Measurements from ENCODE around the gene EIF4E3. TPM values are rescaled to one million over a fixed set of nuclear protein-coding genes. Genes with fewer than 3 reads are reported as not detected.
A peak's percentile ranks its signal among the peaks of the same experiment; 100 is the strongest.

EIF4E3 gene
- total RNA-seq, 2 donors from 2014 or later = 8.2 to 9.6 TPM

DNA sequence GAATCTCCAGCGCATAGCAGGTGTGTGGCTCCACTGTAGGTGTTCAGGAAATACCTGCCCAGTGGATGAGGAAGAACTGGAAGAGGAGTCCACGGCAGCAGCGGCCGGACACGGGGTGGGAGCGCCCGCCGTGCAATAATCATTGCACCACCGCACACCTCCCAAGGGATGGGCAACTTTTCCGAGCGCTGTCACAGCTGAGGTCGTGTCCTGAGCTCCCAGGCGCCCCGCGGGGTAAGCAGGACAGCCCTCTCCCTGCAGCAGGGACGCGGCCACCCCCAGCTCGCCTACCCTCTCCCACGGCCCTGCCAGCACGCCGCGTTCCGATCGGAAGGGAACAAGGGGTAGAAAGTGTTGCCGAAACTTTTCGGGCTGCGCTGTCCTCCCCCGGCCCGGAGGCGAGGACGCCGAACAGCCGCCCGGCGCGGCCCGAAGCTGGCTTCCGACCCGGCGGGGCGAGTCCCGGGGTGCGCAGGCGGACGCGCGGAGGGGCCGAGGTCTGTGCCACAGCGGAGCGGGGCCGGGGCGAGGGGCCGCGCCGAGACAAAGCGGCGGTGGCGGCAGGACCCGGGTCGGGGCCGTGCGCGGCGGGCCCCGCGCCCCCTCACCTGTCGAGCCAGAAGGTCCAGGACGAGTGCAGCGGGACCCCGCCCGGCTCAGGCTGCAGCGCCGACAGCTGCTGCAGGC is 475 bp downstream of the EIF4E3 start:
- intact Hi-C loops (cut with DNase I) = no loop called here
- Histone ChIP-seq H3K36me3 (replicated peaks in 1 of 2; ENCODE audit: insufficient read depth in 1 of 2, low read depth in 2 of 2) (no peaks in the 10 kb centered on the region), H3K9me3 (no peaks in the 10 kb centered on the region), H3K27ac (peak overlapping the region; percentile 39 to 86 (median 78)), H3K27me3 (no peaks in the 10 kb centered on the region), H3K4me3 (peak overlapping the region; percentile 31 to 36), H3K4me1 (peaks cover 18% of the 10 kb centered on the region)
- WGBS, 2 donors = 0% methylated on average over 21 to 61 of the region's 73 CpGs
- peak; percentile 25 to 65 (median 55) for TF ChIP-seq POLR2A (IDR thresholded peaks at IDR 0.05)
- TF ChIP-seq, protein P1, sequence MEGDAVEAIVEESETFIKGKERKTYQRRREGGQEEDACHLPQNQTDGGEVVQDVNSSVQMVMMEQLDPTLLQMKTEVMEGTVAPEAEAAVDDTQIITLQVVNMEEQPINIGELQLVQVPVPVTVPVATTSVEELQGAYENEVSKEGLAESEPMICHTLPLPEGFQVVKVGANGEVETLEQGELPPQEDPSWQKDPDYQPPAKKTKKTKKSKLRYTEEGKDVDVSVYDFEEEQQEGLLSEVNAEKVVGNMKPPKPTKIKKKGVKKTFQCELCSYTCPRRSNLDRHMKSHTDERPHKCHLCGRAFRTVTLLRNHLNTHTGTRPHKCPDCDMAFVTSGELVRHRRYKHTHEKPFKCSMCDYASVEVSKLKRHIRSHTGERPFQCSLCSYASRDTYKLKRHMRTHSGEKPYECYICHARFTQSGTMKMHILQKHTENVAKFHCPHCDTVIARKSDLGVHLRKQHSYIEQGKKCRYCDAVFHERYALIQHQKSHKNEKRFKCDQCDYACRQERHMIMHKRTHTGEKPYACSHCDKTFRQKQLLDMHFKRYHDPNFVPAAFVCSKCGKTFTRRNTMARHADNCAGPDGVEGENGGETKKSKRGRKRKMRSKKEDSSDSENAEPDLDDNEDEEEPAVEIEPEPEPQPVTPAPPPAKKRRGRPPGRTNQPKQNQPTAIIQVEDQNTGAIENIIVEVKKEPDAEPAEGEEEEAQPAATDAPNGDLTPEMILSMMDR (IDR thresholded peaks at IDR 0.05) = no peak
- peak; percentile 49 to 65 (median 54) for DNase-seq
- peak; percentile 67 for ATAC-seq

DNA sequence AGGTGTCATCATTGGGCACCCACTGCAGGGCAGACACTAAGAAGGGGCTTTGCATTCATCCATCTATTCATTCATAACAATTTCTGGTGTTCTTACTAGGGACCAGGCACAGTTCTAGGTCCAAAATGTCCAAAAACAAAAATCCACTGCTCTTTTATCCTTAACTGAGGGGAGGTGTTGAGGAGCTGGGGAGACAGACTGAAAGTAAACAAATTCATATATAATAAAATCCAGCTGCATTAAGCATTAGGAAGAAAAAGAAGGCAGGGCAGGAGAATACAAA is 1.1 kb downstream of the EIF4E3 start:
- TF ChIP-seq POLR2A (IDR thresholded peaks at IDR 0.05) = no peak
- TF ChIP-seq, protein P1 (IDR thresholded peaks at IDR 0.05) = no peak
- Histone ChIP-seq H3K36me3 (replicated peaks in 1 of 2; ENCODE audit: insufficient read depth in 1 of 2, low read depth in 2 of 2) (no peaks in the 10 kb centered on the region), H3K27ac (peak overlapping the region in 3 of 4 donors; percentile 39 to 86 (median 80)), H3K27me3 (no peaks in the 10 kb centered on the region), H3K4me3 (peak overlapping the region in 1 of 2 donors; percentile 31), H3K4me1 (peaks cover 18% of the 10 kb centered on the region), H3K9me3 (no peaks in the 10 kb centered on the region)
- ATAC-seq (no peak), DNase-seq (no peak)
- intact Hi-C loops (cut with DNase I) = no loop called here

DNA sequence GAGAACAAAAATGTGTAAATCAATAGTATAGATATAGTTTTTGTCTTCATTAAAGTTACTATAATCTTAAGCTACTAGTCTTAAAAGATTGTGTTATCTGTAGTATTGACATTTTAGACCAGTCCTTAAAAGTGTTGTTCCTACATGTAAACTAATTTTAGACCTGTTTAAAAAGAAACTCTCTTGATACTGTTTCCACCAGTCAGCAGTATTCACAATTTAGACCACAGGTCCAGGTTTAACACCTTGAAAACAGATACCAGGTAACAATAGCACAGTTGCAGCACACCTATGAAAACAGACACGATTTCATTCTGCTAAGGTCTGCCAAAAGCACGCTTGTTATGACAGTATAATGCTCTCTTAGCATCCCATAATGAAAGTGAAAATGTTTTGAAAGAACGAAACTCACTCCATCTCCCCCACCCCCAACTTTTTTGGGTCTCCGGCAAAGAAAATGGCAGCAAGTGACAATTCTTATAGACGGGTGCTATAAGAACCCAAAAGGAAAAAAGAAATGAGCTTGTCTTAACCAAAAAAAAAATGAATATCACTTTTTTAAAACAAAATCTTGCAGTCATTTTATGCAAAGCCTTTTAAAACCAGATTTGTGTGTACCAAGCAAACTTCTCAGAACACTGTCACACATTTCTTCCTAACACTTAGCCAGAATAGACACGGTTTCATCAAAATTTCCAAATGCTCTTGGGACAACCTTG is 1.6 kb downstream of the EIF4E3 start:
- DNase-seq (no peak), ATAC-seq (no peak)
- no peak overlapping the region for H3K27ac ChIP-seq
- peaks cover 18% of the 10 kb centered on the region for H3K4me1 ChIP-seq
- no peaks in the 10 kb centered on the region for H3K36me3 ChIP-seq (replicated peaks in 1 of 2; ENCODE audit: insufficient read depth in 1 of 2, low read depth in 2 of 2)
- no peak for TF ChIP-seq POLR2A (IDR thresholded peaks at IDR 0.05)
- TF ChIP-seq, protein P1 (IDR thresholded peaks at IDR 0.05) = no peak
- WGBS, 2 donors = 44 to 48% methylated on average over 6 of the region's 6 CpGs
- no peaks in the 10 kb centered on the region for H3K27me3 ChIP-seq
- no peaks in the 10 kb centered on the region for H3K9me3 ChIP-seq
- no peak overlapping the region for H3K4me3 ChIP-seq
- intact Hi-C loops (cut with DNase I) = no loop called here

DNA sequence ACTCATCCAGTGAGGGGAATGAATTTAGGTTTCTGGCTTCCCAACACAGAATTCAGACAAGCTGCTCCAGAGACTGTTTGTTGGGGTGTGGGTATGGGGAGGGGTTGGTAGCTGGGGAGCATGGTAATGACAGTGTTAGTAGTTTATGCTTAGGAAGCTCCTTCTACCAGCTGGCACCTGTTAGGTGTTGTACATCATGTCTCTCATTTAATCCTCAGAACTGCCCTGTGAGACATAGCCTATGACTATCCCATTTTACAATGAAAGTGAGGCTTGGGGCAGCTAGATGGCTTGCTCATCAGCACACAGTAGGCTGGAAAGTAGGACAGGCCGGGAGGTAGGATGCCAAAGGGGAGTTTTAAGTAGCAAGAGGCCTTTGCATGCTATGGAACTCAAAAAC is 2.5 kb downstream of the EIF4E3 start:
- no peaks in the 10 kb centered on the region for H3K9me3 ChIP-seq
- H3K4me3 ChIP-seq = no peak overlapping the region
- DNase-seq (no peak), ATAC-seq (no peak)
- H3K36me3 ChIP-seq (replicated peaks in 1 of 2; ENCODE audit: insufficient read depth in 1 of 2, low read depth in 2 of 2) = no peaks in the 10 kb centered on the region
- no peak for TF ChIP-seq POLR2A (IDR thresholded peaks at IDR 0.05)
- intact Hi-C loops (cut with DNase I) = no loop called here
- peaks cover 18% of the 10 kb centered on the region for H3K4me1 ChIP-seq
- H3K27me3 ChIP-seq = no peaks in the 10 kb centered on the region
- WGBS, 2 donors = 88 to 93% methylated on average over 1 of the region's 1 CpG
- H3K27ac ChIP-seq = no peak overlapping the region

DNA sequence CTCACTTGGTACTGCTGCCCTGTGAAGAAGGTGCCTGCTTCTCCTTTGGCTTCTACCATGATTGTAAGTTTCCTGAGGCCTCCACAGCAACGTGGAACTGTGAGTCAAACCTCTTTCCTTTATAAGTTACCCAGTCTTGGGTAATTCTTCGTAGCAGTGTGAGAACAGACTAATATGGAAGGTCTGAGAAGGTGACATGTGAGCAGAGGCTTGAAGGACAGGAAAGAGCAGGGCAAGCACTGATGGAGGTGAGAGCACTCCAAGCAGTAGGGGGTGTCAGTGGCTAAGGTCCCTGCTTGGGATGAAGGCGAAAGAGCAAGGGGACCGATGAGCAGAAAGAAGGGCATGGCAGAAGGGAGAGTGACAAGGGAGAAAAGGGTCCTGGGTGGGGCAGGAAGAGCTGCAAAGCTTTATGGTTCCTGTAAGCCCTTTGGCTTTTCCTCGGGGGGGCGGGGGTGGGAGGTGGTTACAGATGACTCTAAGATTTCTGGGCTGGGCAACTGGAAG is 3.5 kb downstream of the EIF4E3 start:
- no peak for ATAC-seq
- 73 to 81% methylated on average over 6 of the region's 6 CpGs for WGBS, 2 donors
- no peak for DNase-seq

More for the DNA sequence above, 3.5 kb downstream of the EIF4E3 start:
- no peaks in the 10 kb centered on the region for H3K27me3 ChIP-seq
- TF ChIP-seq, protein P1 (IDR thresholded peaks at IDR 0.05) = no peak
- no peak for TF ChIP-seq POLR2A (IDR thresholded peaks at IDR 0.05)
- no peak overlapping the region for H3K4me3 ChIP-seq
- intact Hi-C loops (cut with DNase I) = no loop called here
- H3K9me3 ChIP-seq = no peaks in the 10 kb centered on the region
- no peaks in the 10 kb centered on the region for H3K36me3 ChIP-seq (replicated peaks in 1 of 2; ENCODE audit: insufficient read depth in 1 of 2, low read depth in 2 of 2)
- H3K27ac ChIP-seq = no peak overlapping the region
- H3K4me1 ChIP-seq = peaks cover 18% of the 10 kb centered on the region

Data from body of pancreas (tissue), 4 donors.